Measurements from ENCODE around the gene PRSS57. TPM values are rescaled to one million over a fixed set of nuclear protein-coding genes. Genes with fewer than 3 reads are reported as not detected.

PRSS57 gene
- total RNA-seq, 1 donor = not detected

DNA sequence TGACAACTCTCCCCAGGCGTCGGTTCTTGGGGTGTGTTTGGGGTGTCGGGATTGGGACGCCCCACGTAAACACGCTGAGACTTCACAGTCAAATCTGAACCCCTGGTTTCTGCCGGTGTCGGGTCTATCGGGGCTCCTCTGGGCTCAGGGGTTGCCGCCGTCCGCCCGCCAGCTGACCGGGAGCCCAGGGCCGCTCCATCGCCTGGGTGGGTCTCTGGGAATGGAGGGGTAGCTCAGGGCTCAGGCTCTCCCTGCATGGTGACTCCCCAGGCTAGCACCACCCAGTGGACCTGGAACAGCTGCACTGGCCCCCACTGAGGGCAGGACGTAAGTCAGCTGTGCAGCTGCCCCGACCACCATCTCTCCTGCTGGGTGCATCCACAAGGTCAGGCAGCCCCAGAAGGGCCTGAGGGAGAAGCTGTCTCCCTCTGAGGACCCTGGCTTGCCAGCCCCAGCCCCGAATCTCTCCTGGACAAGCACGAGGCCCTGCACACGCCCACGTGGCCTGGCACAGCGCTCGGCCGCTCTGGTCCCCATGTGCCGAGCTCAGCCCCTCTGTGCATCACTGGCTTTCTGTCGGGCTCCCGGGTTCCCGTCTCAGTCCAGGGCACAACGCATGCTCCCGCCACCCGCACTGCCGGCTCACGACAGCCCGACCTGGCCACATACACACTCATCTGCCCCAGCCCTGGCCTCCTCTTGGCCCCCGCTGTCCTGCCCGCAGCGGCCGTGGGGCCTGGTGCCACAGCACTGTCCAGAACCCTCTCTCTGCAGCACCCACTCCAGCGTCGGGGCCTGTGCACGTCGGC, 38.3 kb downstream of the PRSS57 start:
- H4K20me1 ChIP-seq (ENCODE audit: insufficient read depth, low read length) = peaks cover 70% of the 10 kb centered on the region
- H3K27me3 ChIP-seq (ENCODE audit: insufficient read depth, low read length) = no peaks in the 10 kb centered on the region
- peaks cover 99% of the 10 kb centered on the region for H3K79me2 ChIP-seq (ENCODE audit: insufficient read depth, low read length)
- TF ChIP-seq, protein P1, sequence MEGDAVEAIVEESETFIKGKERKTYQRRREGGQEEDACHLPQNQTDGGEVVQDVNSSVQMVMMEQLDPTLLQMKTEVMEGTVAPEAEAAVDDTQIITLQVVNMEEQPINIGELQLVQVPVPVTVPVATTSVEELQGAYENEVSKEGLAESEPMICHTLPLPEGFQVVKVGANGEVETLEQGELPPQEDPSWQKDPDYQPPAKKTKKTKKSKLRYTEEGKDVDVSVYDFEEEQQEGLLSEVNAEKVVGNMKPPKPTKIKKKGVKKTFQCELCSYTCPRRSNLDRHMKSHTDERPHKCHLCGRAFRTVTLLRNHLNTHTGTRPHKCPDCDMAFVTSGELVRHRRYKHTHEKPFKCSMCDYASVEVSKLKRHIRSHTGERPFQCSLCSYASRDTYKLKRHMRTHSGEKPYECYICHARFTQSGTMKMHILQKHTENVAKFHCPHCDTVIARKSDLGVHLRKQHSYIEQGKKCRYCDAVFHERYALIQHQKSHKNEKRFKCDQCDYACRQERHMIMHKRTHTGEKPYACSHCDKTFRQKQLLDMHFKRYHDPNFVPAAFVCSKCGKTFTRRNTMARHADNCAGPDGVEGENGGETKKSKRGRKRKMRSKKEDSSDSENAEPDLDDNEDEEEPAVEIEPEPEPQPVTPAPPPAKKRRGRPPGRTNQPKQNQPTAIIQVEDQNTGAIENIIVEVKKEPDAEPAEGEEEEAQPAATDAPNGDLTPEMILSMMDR (IDR thresholded peaks at IDR 0.05; ENCODE audit: extremely low read depth, low read depth, low read length) = no peak
- H3K36me3 ChIP-seq (ENCODE audit: insufficient read depth, low read length) = peaks cover 5% of the 10 kb centered on the region
- no peak overlapping the region for H2AFZ ChIP-seq (ENCODE audit: low read length)
- DNase-seq (ENCODE audit: insufficient read length, low spot score, missing footprints) = no peak
- H3K9me3 ChIP-seq (ENCODE audit: low read depth, low read length) = no peaks in the 10 kb centered on the region
- peaks cover 14% of the 10 kb centered on the region for H3K4me1 ChIP-seq (ENCODE audit: insufficient read depth, low read length)
- H3K27ac ChIP-seq (ENCODE audit: low read depth, low read length) = no peak overlapping the region
- no peak overlapping the region for H3K4me2 ChIP-seq (ENCODE audit: insufficient read depth, low read length)
- H3K4me3 ChIP-seq (ENCODE audit: insufficient read depth, low read length) = no peak overlapping the region

DNA sequence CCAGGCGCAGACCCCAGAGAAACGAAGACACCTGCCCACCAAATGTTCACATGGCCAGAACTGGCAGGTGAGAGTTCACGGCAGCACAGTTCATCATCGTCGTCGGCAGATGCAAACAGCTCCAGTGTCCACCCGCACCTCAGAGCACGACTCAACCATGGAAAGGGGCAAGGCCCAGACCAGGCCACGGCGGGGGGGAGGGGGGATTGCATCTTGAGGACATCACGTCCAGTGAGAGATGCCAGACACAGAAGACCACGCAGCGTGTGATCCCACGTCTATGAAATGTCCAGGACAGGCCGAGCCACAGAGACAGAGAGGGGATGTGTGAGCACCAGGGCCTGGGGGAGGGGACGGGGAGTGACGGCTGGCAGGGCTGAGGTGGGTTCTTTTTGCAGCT, 39.6 kb downstream of the PRSS57 start:
- Histone ChIP-seq H3K4me2 (ENCODE audit: insufficient read depth, low read length) (no peak overlapping the region), H2AFZ (ENCODE audit: low read length) (no peak overlapping the region), H3K4me1 (ENCODE audit: insufficient read depth, low read length) (peaks cover 1% of the 10 kb centered on the region), H3K27me3 (ENCODE audit: insufficient read depth, low read length) (no peaks in the 10 kb centered on the region), H3K27ac (ENCODE audit: low read depth, low read length) (no peak overlapping the region), H4K20me1 (ENCODE audit: insufficient read depth, low read length) (peaks cover 59% of the 10 kb centered on the region), H3K4me3 (ENCODE audit: insufficient read depth, low read length) (no peak overlapping the region), H3K79me2 (ENCODE audit: insufficient read depth, low read length) (peaks cover 98% of the 10 kb centered on the region), H3K9me3 (ENCODE audit: low read depth, low read length) (no peaks in the 10 kb centered on the region), H3K36me3 (ENCODE audit: insufficient read depth, low read length) (peaks cover 5% of the 10 kb centered on the region)
- TF ChIP-seq, protein P1 (IDR thresholded peaks at IDR 0.05; ENCODE audit: extremely low read depth, low read depth, low read length) = no peak
- no peak for DNase-seq (ENCODE audit: insufficient read length, low spot score, missing footprints)

DNA sequence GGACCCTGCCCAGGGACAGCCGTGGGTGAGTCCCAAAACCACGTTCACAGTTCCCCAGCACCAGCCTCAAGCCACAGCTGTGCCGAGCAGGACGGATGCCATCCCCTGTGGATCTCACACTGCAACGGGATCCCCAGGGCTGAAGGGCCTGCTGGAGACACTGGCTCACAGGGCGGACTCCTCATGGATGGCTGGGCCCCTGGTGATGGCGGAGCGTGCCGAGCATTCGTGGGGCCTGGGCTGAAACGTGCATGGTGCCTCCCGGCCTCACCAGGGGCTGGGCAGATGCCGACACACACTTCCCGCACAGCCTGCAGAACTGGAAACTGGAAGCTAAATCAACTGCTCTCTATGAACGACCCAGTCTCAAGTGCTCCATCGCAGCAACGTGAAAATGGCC, 41.8 kb downstream of the PRSS57 start:
- Histone ChIP-seq H3K79me2 (ENCODE audit: insufficient read depth, low read length) (peaks cover 77% of the 10 kb centered on the region), H4K20me1 (ENCODE audit: insufficient read depth, low read length) (peaks cover 40% of the 10 kb centered on the region), H3K36me3 (ENCODE audit: insufficient read depth, low read length) (peaks cover 8% of the 10 kb centered on the region)

More for the DNA sequence above, 41.8 kb downstream of the PRSS57 start:
- H3K9me3 ChIP-seq (ENCODE audit: low read depth, low read length) = no peaks in the 10 kb centered on the region
- H3K27ac ChIP-seq (ENCODE audit: low read depth, low read length) = no peak overlapping the region
- TF ChIP-seq, protein P1 (IDR thresholded peaks at IDR 0.05; ENCODE audit: extremely low read depth, low read depth, low read length) = no peak
- no peak overlapping the region for H2AFZ ChIP-seq (ENCODE audit: low read length)
- H3K4me2 ChIP-seq (ENCODE audit: insufficient read depth, low read length) = no peak overlapping the region
- H3K4me3 ChIP-seq (ENCODE audit: insufficient read depth, low read length) = no peak overlapping the region
- H3K27me3 ChIP-seq (ENCODE audit: insufficient read depth, low read length) = no peaks in the 10 kb centered on the region
- no peak for DNase-seq (ENCODE audit: insufficient read length, low spot score, missing footprints)
- H3K4me1 ChIP-seq (ENCODE audit: insufficient read depth, low read length) = no peaks in the 10 kb centered on the region
